Upper lobe of right lung (tissue), 1 donor: ENCODE measurements around the gene DNAJC13. TPM values are rescaled to one million over a fixed set of nuclear protein-coding genes. Genes with fewer than 3 reads are reported as not detected.

Experiments
- ATAC-seq: fragments of 200-7000 bp; cut with Tn5 transposase; one replicate; pipeline ENCODE4 v1.9.1; 2020; ENCODE audit warnings: mild to moderate bottlenecking, moderate library complexity
- DNase-seq: peaks from one replicate; pipeline ENCODE4 v3.0.0-alpha.2; 2020
- H3K27ac ChIP-seq: fragments of 200-600 bp; one replicate; pipeline ENCODE4 v1.8.0; 2022
- H3K27me3 ChIP-seq: fragments of 200-600 bp; one replicate; pipeline ENCODE4 v1.8.0; 2022; ENCODE audit warnings: mild to moderate bottlenecking
- H3K36me3 ChIP-seq: fragments of 200-600 bp; one replicate; pipeline ENCODE4 v1.8.0; 2022
- H3K4me1 ChIP-seq: fragments of 200-600 bp; one replicate; pipeline ENCODE4 v1.8.0; 2022
- H3K4me3 ChIP-seq: fragments of 200-600 bp; one replicate; pipeline ENCODE4 v1.8.0; 2022; ENCODE audit warnings: mild to moderate bottlenecking
- H3K9me3 ChIP-seq: fragments of 200-600 bp; one replicate; pipeline ENCODE4 v1.8.0; 2022
- CTCF ChIP-seq: fragments of 200-600 bp; IDR thresholded peaks from one replicate; pipeline ENCODE4 v1.8.0; 2022; ENCODE audit warnings: antibody characterized with exemption
- intact Hi-C: fragments of 100-400 bp; cut with DNase I; formaldehyde crosslinking; loops from one replicate; pipeline ENCODE4 v1.11.0; 2022
- total RNA-seq: library from RNA; stranded (reverse); fragmentation: NEBNext Ultra II Directional; extraction: Animal tissue kit (Norgen Biotek cat#: 25700); gene quantifications from one replicate; pipeline ENCODE4 v1.2.1, GENCODE V29; 2021
- donor health status: DM: no; HTN: yes; CAD: no; lungs with severe emphysema.

The DNAJC13 gene
- total RNA-seq, 1 donor from 2014 or later, result 44.8 TPM

GRCh38 chr3:132459551-132459950, 42.2 kb downstream of the DNAJC13 start:
- Histone ChIP-seq H3K4me1 (no peaks in the 10 kb centered on the region), H3K9me3 (no peaks in the 10 kb centered on the region), H3K4me3 (no peak overlapping the region), H3K36me3 (peaks cover 98% of the 10 kb centered on the region), H3K27me3 (no peaks in the 10 kb centered on the region), H3K27ac (no peak overlapping the region)
- no peak for ATAC-seq
- intact Hi-C loops, result no loop called here
- DNase-seq, result no peak
- TF ChIP-seq CTCF, result no peak

GRCh38 chr3:132461544-132461943, 44.2 kb downstream of the DNAJC13 start:
- no peak for TF ChIP-seq CTCF
- peaks cover 95% of the 10 kb centered on the region for H3K36me3 ChIP-seq
- intact Hi-C loops, result no loop called here

GRCh38 chr3:132464066-132464465, 46.8 kb downstream of the DNAJC13 start:
- DNase-seq, result no peak
- H3K4me1 ChIP-seq, result no peaks in the 10 kb centered on the region
- intact Hi-C loops, result no loop called here
- no peak overlapping the region for H3K4me3 ChIP-seq
- TF ChIP-seq CTCF, result no peak
- no peaks in the 10 kb centered on the region for H3K9me3 ChIP-seq
- H3K27me3 ChIP-seq, result no peaks in the 10 kb centered on the region
- ATAC-seq, result no peak
- H3K36me3 ChIP-seq, result peaks cover 93% of the 10 kb centered on the region
- H3K27ac ChIP-seq, result no peak overlapping the region

More at GRCh38 chr3:132461544-132461943, 44.2 kb downstream of the DNAJC13 start:
- ATAC-seq (no peak), DNase-seq (no peak)
- H3K4me1 ChIP-seq, result no peaks in the 10 kb centered on the region
- H3K9me3 ChIP-seq, result no peaks in the 10 kb centered on the region
- H3K27ac ChIP-seq, result no peak overlapping the region
- no peaks in the 10 kb centered on the region for H3K27me3 ChIP-seq
- no peak overlapping the region for H3K4me3 ChIP-seq

- Histone ChIP-seq H3K9me3 (no peaks in the 10 kb centered on the region), H3K4me1 (no peaks in the 10 kb centered on the region), H3K27ac (no peak overlapping the region), H3K4me3 (no peak overlapping the region), H3K36me3 (peaks cover 57% of the 10 kb centered on the region), H3K27me3 (no peaks in the 10 kb centered on the region)
- ATAC-seq (no peak), DNase-seq (no peak)
- no peak for TF ChIP-seq CTCF
- intact Hi-C loops, result no loop called here
Measured at GRCh38 chr3:132469326-132469725, 52.0 kb downstream of the DNAJC13 start.

- no peaks in the 10 kb centered on the region for H3K27me3 ChIP-seq
- DNase-seq (no peak), ATAC-seq (peak; percentile 52)
- H3K4me1 ChIP-seq, result no peaks in the 10 kb centered on the region
- no peak for TF ChIP-seq CTCF
- H3K4me3 ChIP-seq, result no peak overlapping the region
- H3K27ac ChIP-seq, result no peak overlapping the region
- H3K9me3 ChIP-seq, result no peaks in the 10 kb centered on the region
- intact Hi-C loops, result no loop called here
- peaks cover 71% of the 10 kb centered on the region for H3K36me3 ChIP-seq
Measured at GRCh38 chr3:132486099-132486498, 68.8 kb downstream of the DNAJC13 start.

GRCh38 chr3:132488151-132488550, 70.8 kb downstream of the DNAJC13 start:
- H3K36me3 ChIP-seq, result peaks cover 71% of the 10 kb centered on the region
- TF ChIP-seq CTCF, result no peak
- ATAC-seq (no peak), DNase-seq (no peak)
- no peaks in the 10 kb centered on the region for H3K9me3 ChIP-seq
- H3K4me1 ChIP-seq, result no peaks in the 10 kb centered on the region
- H3K27me3 ChIP-seq, result no peaks in the 10 kb centered on the region
- intact Hi-C loops, result no loop called here
- H3K4me3 ChIP-seq, result no peak overlapping the region
- no peak overlapping the region for H3K27ac ChIP-seq
